ENCODE data around the gene GLYR1.

Gene GLYR1

GRCh38 chr16:4754865-4755264 is 92.2 kb downstream of the GLYR1 start:
- DNase-seq = no peak

- no peak for DNase-seq
Measured at GRCh38 chr16:4753227-4753626, 93.9 kb downstream of the GLYR1 start.
